GM21360 (cell line): Measurements from ENCODE around the gene ZNF438.
"Not testable (repeated sequence)": the region's sequence is repeated elsewhere in the genome, so short reads cannot be mapped to it uniquely, and the experiment has no call there.

ENCODE experiments used
- ATAC-seq: cut with Tn5 transposase; IDR thresholded peaks from one replicate; pipeline ENCODE4 v1.9.1; 2021; ENCODE audit warnings: mild to moderate bottlenecking, moderate library complexity; ENCODE audit not compliant: unreplicated experiment

The ZNF438 gene

GRCh38 chr10:31055573-31056251 is 24.0 kb upstream of the ZNF438 start:
- no peak for ATAC-seq

GRCh38 chr10:31051703-31052102 is 20.0 kb upstream of the ZNF438 start:
- ATAC-seq, result no peak

GRCh38 chr10:31042670-31043069 is 11.0 kb upstream of the ZNF438 start:
- no peak for ATAC-seq

- ATAC-seq, result no peak
These were observed 9.3 kb upstream of the ZNF438 start for GRCh38 chr10:31041011-31041410.

GRCh38 chr10:31039006-31039405 is 7.3 kb upstream of the ZNF438 start:
- not testable (repeated sequence) for ATAC-seq

GRCh38 chr10:31037749-31038148 is 6.1 kb upstream of the ZNF438 start:
- no peak for ATAC-seq

- no peak for ATAC-seq
These were observed 4.5 kb upstream of the ZNF438 start for GRCh38 chr10:31036209-31036608.

- ATAC-seq, result no peak
These were observed 3.7 kb upstream of the ZNF438 start for GRCh38 chr10:31035266-31035798.

- ATAC-seq, result no peak
These were observed 2.6 kb upstream of the ZNF438 start for GRCh38 chr10:31034098-31034909.

- no peak for ATAC-seq
These were observed 1.5 kb upstream of the ZNF438 start for GRCh38 chr10:31033147-31033546.

GRCh38 chr10:31032258-31033132 is 830 bp upstream of the ZNF438 start:
- peak; percentile 72 for ATAC-seq

- ATAC-seq, result no peak
These were observed 484 bp downstream of the ZNF438 start for GRCh38 chr10:31031205-31031557.

GRCh38 chr10:31030800-31031199 is 865 bp downstream of the ZNF438 start:
- ATAC-seq, result no peak

- ATAC-seq, result no peak
These were observed 1.4 kb downstream of the ZNF438 start for GRCh38 chr10:31030260-31030659.

GRCh38 chr10:31028081-31028480 is 3.6 kb downstream of the ZNF438 start:
- no peak for ATAC-seq

GRCh38 chr10:31026279-31026678 is 5.4 kb downstream of the ZNF438 start:
- ATAC-seq, result not testable (repeated sequence)

GRCh38 chr10:31025142-31025541 is 6.5 kb downstream of the ZNF438 start:
- no peak for ATAC-seq

- no peak for ATAC-seq
These were observed 8.1 kb downstream of the ZNF438 start for GRCh38 chr10:31023558-31023957.

GRCh38 chr10:31020209-31020608 is 11.5 kb downstream of the ZNF438 start:
- ATAC-seq, result no peak

- no peak for ATAC-seq
These were observed 12.7 kb downstream of the ZNF438 start for GRCh38 chr10:31018962-31019361.

- ATAC-seq, result no peak
These were observed 13.3 kb downstream of the ZNF438 start for GRCh38 chr10:31018356-31018750.
